ENCODE results near the gene USE1.

Gene USE1

GRCh38 chr19:17227798-17228367 is 12.7 kb downstream of the USE1 start:
- Histone ChIP-seq H3K79me1 (ENCODE audit: low read length) (peaks cover 8% of the 10 kb centered on the region), H2BK15ac (replicated peaks; ENCODE audit: low read depth) (no peak overlapping the region), H3K27ac (ENCODE audit: low read depth, low read length) (no peak overlapping the region), H3K23ac (ENCODE audit: low read length) (no peak overlapping the region), H3K79me2 (ENCODE audit: control insufficient read depth, insufficient read depth, low read length) (peaks cover 3% of the 10 kb centered on the region), H2BK120ac (ENCODE audit: low read depth, low read length) (no peak overlapping the region), H3K4me3 (ENCODE audit: low read length) (no peak overlapping the region), H3K4me2 (ENCODE audit: low read length) (no peak overlapping the region), H2AK5ac (ENCODE audit: low read length) (no peak overlapping the region), H3K4ac (ENCODE audit: low read depth, low read length) (no peak overlapping the region), H3K56ac (ENCODE audit: low read length) (peak overlapping the region; percentile 25), H3K9ac (ENCODE audit: low read length) (peak overlapping the region; percentile 40), H3K36me3 (ENCODE audit: control insufficient read depth, insufficient read depth, low read length) (peaks cover 13% of the 10 kb centered on the region), H3K27me3 (ENCODE audit: insufficient read depth, low read length, poor library complexity) (no peaks in the 10 kb centered on the region), H4K5ac (ENCODE audit: low read length) (no peak overlapping the region), H2BK5ac (ENCODE audit: low read length) (no peak overlapping the region), H3K4me1 (ENCODE audit: control insufficient read depth, low read depth, low read length) (no peaks in the 10 kb centered on the region), H4K8ac (ENCODE audit: low read depth, low read length) (no peak overlapping the region), H3K18ac (ENCODE audit: low read length) (no peak overlapping the region)
- WGBS (ENCODE audit: extremely low coverage, insufficient coverage, low lambda C conversion rate) = no CpG with 5 or more reads among the region's 13 CpGs
- no peak for DNase-seq

GRCh38 chr19:17229890-17230289 is 14.7 kb downstream of the USE1 start:
- H3K27ac ChIP-seq (ENCODE audit: low read depth, low read length) = no peak overlapping the region
- peaks cover 3% of the 10 kb centered on the region for H3K4me1 ChIP-seq (ENCODE audit: control insufficient read depth, low read depth, low read length)
- no peak overlapping the region for H2BK5ac ChIP-seq (ENCODE audit: low read length)
- no peak overlapping the region for H3K18ac ChIP-seq (ENCODE audit: low read length)
- peaks cover 13% of the 10 kb centered on the region for H3K36me3 ChIP-seq (ENCODE audit: control insufficient read depth, insufficient read depth, low read length)
- no peak overlapping the region for H2BK15ac ChIP-seq (replicated peaks; ENCODE audit: low read depth)
- no peak overlapping the region for H4K5ac ChIP-seq (ENCODE audit: low read length)
- H2AK5ac ChIP-seq (ENCODE audit: low read length) = no peak overlapping the region
- H3K79me2 ChIP-seq (ENCODE audit: control insufficient read depth, insufficient read depth, low read length) = peaks cover 17% of the 10 kb centered on the region
- no peak overlapping the region for H3K4ac ChIP-seq (ENCODE audit: low read depth, low read length)
- H2BK120ac ChIP-seq (ENCODE audit: low read depth, low read length) = no peak overlapping the region
- no peak overlapping the region for H4K8ac ChIP-seq (ENCODE audit: low read depth, low read length)
- no peak for DNase-seq
- H3K23ac ChIP-seq (ENCODE audit: low read length) = no peak overlapping the region
- H3K9ac ChIP-seq (ENCODE audit: low read length) = no peak overlapping the region
- peaks cover 14% of the 10 kb centered on the region for H3K79me1 ChIP-seq (ENCODE audit: low read length)
- no peak overlapping the region for H3K4me2 ChIP-seq (ENCODE audit: low read length)
- H3K4me3 ChIP-seq (ENCODE audit: low read length) = no peak overlapping the region
- WGBS (ENCODE audit: extremely low coverage, insufficient coverage, low lambda C conversion rate) = no CpG with 5 or more reads among the region's 3 CpGs
- H3K56ac ChIP-seq (ENCODE audit: low read length) = no peak overlapping the region
- H3K27me3 ChIP-seq (ENCODE audit: insufficient read depth, low read length, poor library complexity) = no peaks in the 10 kb centered on the region

DNA sequence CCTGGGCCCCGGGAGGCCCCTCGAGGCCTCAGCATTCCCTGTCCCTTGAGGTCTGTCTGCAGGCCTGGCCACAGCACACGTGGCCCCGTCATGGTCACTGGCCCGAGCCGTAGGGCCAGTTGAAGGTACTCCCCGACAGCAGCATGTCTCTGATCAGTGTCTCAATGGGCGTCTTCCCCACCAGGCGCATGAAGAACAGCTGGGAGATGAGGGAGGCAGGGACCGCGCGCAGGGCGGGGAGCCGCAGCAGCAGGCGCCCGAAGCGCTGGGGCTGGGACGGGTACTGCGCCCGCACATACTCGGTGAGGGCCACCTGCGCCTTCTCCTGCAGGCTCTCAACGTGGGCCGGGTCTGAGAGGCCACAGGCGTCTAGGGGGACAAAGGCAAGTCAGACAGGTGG is 17.1 kb downstream of the USE1 start:
- Histone ChIP-seq H3K9ac (ENCODE audit: low read length) (no peak overlapping the region), H3K4me3 (ENCODE audit: low read length) (no peak overlapping the region), H4K5ac (ENCODE audit: low read length) (no peak overlapping the region), H3K79me1 (ENCODE audit: low read length) (peaks cover 16% of the 10 kb centered on the region), H3K4me1 (ENCODE audit: control insufficient read depth, low read depth, low read length) (peaks cover 6% of the 10 kb centered on the region), H3K56ac (ENCODE audit: low read length) (no peak overlapping the region), H3K4ac (ENCODE audit: low read depth, low read length) (no peak overlapping the region), H2BK15ac (replicated peaks; ENCODE audit: low read depth) (no peak overlapping the region), H3K27me3 (ENCODE audit: insufficient read depth, low read length, poor library complexity) (no peaks in the 10 kb centered on the region), H3K23ac (ENCODE audit: low read length) (no peak overlapping the region), H3K4me2 (ENCODE audit: low read length) (no peak overlapping the region), H3K79me2 (ENCODE audit: control insufficient read depth, insufficient read depth, low read length) (peaks cover 22% of the 10 kb centered on the region), H4K8ac (ENCODE audit: low read depth, low read length) (no peak overlapping the region), H3K27ac (ENCODE audit: low read depth, low read length) (no peak overlapping the region), H2AK5ac (ENCODE audit: low read length) (no peak overlapping the region), H3K18ac (ENCODE audit: low read length) (no peak overlapping the region), H3K36me3 (ENCODE audit: control insufficient read depth, insufficient read depth, low read length) (peaks cover 13% of the 10 kb centered on the region), H2BK120ac (ENCODE audit: low read depth, low read length) (no peak overlapping the region), H2BK5ac (ENCODE audit: low read length) (no peak overlapping the region)
- no CpG with 5 or more reads among the region's 25 CpGs for WGBS (ENCODE audit: extremely low coverage, insufficient coverage, low lambda C conversion rate)
- DNase-seq = no peak

DNA sequence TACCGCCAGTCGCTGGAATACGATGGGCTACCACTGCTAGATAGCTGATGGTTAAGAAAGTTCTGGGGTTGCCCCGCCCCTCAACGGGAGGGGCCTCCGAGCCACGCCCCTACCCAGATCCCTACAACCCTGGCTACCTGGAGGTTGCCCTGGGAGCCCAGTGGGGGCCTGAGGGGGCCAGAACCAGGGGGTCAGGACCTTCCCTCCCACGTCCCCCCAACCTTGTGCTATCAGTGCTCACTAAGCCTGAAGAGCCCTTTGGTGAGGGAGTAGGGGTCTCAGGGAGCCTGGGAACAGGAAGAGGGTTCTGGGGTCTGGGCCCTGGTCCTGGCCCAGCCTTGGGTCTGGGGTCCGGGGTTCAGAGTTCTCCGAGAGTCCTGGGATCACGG is 19.7 kb downstream of the USE1 start:
- peak overlapping the region; percentile 92 for H2AK5ac ChIP-seq (ENCODE audit: low read length)
- peak overlapping the region; percentile 99 for H3K4me2 ChIP-seq (ENCODE audit: low read length)
- peaks cover 6% of the 10 kb centered on the region for H3K4me1 ChIP-seq (ENCODE audit: control insufficient read depth, low read depth, low read length)
- peaks cover 17% of the 10 kb centered on the region for H3K79me1 ChIP-seq (ENCODE audit: low read length)
- no peak overlapping the region for H2BK120ac ChIP-seq (ENCODE audit: low read depth, low read length)
- H4K5ac ChIP-seq (ENCODE audit: low read length) = no peak overlapping the region
- H3K79me2 ChIP-seq (ENCODE audit: control insufficient read depth, insufficient read depth, low read length) = peaks cover 22% of the 10 kb centered on the region
- H3K27me3 ChIP-seq (ENCODE audit: insufficient read depth, low read length, poor library complexity) = no peaks in the 10 kb centered on the region
- peak overlapping the region; percentile 95 for H3K9ac ChIP-seq (ENCODE audit: low read length)
- H3K4me3 ChIP-seq (ENCODE audit: low read length) = peak overlapping the region; percentile 80
- H3K4ac ChIP-seq (ENCODE audit: low read depth, low read length) = peak overlapping the region; percentile 88
- H3K23ac ChIP-seq (ENCODE audit: low read length) = no peak overlapping the region
- peaks cover 12% of the 10 kb centered on the region for H3K36me3 ChIP-seq (ENCODE audit: control insufficient read depth, insufficient read depth, low read length)
- peak overlapping the region; percentile 97 for H3K27ac ChIP-seq (ENCODE audit: low read depth, low read length)
- no peak overlapping the region for H2BK15ac ChIP-seq (replicated peaks; ENCODE audit: low read depth)
- DNase-seq = peak; percentile 77
- peak overlapping the region; percentile 97 for H3K56ac ChIP-seq (ENCODE audit: low read length)
- H3K18ac ChIP-seq (ENCODE audit: low read length) = peak overlapping the region; percentile 94
- H2BK5ac ChIP-seq (ENCODE audit: low read length) = peak overlapping the region; percentile 63
- no peak overlapping the region for H4K8ac ChIP-seq (ENCODE audit: low read depth, low read length)
- WGBS (ENCODE audit: extremely low coverage, insufficient coverage, low lambda C conversion rate) = no CpG with 5 or more reads among the region's 11 CpGs

DNA sequence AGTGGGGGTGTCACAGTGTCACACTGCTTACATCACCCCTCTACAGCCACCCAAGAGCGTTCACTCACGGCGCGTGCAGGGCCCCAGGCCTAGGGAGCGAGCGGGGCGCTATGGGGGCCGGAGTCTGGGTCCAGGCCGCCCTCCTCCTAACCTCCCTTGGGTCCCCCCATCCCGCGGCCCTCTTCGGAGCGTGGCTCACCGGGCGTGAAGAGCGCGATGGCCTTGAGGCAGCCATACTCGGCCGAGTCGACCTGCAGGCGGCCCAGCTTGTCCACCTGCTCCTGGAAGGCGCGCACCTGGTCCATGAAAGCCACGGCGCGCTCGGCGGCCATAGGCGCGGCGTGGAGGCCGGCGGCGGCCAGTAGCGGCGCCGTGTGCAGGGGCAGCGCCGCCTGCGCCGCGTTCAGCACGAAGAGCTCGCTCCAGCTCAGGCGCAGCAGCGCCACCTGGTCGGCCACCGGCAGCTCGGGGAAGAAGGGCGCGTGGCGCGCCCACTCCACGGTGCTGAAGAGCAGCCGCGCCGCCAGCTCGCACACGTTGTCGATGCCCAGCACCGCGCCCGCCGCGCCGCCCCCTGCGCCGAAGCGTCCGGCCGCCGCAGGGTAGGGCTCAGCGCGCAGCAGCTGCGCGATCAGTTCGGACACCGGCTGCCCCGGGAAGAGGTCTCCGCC is 20.3 kb downstream of the USE1 start:
- Histone ChIP-seq H3K18ac (ENCODE audit: low read length) (peak overlapping the region; percentile 94), H2BK15ac (replicated peaks; ENCODE audit: low read depth) (no peak overlapping the region), H3K79me1 (ENCODE audit: low read length) (peaks cover 17% of the 10 kb centered on the region), H2BK5ac (ENCODE audit: low read length) (peak overlapping the region; percentile 85), H2AK5ac (ENCODE audit: low read length) (peak overlapping the region; percentile 92), H3K4me3 (ENCODE audit: low read length) (peak overlapping the region; percentile 80), H3K4me2 (ENCODE audit: low read length) (peak overlapping the region; percentile 99), H3K27me3 (ENCODE audit: insufficient read depth, low read length, poor library complexity) (no peaks in the 10 kb centered on the region), H2BK120ac (ENCODE audit: low read depth, low read length) (peak overlapping the region; percentile 31), H4K5ac (ENCODE audit: low read length) (no peak overlapping the region), H3K56ac (ENCODE audit: low read length) (peak overlapping the region; percentile 97), H4K8ac (ENCODE audit: low read depth, low read length) (no peak overlapping the region), H3K4me1 (ENCODE audit: control insufficient read depth, low read depth, low read length) (peaks cover 6% of the 10 kb centered on the region), H3K9ac (ENCODE audit: low read length) (peak overlapping the region; percentile 95), H3K79me2 (ENCODE audit: control insufficient read depth, insufficient read depth, low read length) (peaks cover 22% of the 10 kb centered on the region), H3K27ac (ENCODE audit: low read depth, low read length) (peak overlapping the region; percentile 97), H3K4ac (ENCODE audit: low read depth, low read length) (peak overlapping the region; percentile 88), H3K23ac (ENCODE audit: low read length) (peak overlapping the region; percentile 98), H3K36me3 (ENCODE audit: control insufficient read depth, insufficient read depth, low read length) (peaks cover 10% of the 10 kb centered on the region)
- WGBS (ENCODE audit: extremely low coverage, insufficient coverage, low lambda C conversion rate) = no CpG with 5 or more reads among the region's 80 CpGs
- peak; percentile 78 for DNase-seq
